Testis (tissue), 2 donors: ENCODE results near the gene HBP1.

Source experiments
- POLR2A ChIP-seq: fragments of 450-650 bp; IDR thresholded peaks from one replicate; pipeline ENCODE4 v1.6.1; 2017; ENCODE audit warnings: antibody characterized with exemption, mild to moderate bottlenecking, moderate library complexity
- TF ChIP-seq, protein P1 (sequence below), 3 experiments: fragments of 450-650 bp in 2 of 3; fragments of 200-600 bp in 1 of 3; sonication (generic) in 1 of 3; IDR thresholded peaks; one replicate each; pipeline ENCODE4 v1.5.1; 2016 to 2019; ENCODE audit warnings: antibody characterized with exemption in 3 of 3, mild to moderate bottlenecking in 2 of 3, moderate library complexity in 1 of 3

DNA sequence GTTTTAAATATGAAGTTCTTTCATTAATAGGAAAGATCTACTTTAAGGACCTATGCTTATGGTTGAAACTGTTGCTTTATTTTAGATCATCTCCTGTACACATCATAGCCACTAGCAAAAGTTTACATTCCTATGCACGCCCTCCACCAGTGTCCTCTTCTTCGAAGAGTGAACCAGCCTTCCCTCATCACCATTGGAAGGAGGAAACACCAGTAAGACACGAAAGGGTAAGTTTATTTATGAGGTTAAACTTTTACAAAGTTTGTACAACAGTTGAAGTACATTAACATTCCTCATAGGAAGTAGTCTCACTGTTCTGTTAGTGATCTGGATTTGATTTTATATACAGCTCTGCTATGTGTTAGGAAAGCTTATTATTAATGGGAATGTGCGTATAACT lies 16.9 kb downstream of the HBP1 start:
- TF ChIP-seq, protein P1, sequence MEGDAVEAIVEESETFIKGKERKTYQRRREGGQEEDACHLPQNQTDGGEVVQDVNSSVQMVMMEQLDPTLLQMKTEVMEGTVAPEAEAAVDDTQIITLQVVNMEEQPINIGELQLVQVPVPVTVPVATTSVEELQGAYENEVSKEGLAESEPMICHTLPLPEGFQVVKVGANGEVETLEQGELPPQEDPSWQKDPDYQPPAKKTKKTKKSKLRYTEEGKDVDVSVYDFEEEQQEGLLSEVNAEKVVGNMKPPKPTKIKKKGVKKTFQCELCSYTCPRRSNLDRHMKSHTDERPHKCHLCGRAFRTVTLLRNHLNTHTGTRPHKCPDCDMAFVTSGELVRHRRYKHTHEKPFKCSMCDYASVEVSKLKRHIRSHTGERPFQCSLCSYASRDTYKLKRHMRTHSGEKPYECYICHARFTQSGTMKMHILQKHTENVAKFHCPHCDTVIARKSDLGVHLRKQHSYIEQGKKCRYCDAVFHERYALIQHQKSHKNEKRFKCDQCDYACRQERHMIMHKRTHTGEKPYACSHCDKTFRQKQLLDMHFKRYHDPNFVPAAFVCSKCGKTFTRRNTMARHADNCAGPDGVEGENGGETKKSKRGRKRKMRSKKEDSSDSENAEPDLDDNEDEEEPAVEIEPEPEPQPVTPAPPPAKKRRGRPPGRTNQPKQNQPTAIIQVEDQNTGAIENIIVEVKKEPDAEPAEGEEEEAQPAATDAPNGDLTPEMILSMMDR (IDR thresholded peaks at IDR 0.05) = no peak
- TF ChIP-seq POLR2A = no peak
